ENCODE measurements around the gene HAAO. TPM values are rescaled to one million over a fixed set of nuclear protein-coding genes. Genes with fewer than 3 reads are reported as not detected.

The HAAO gene
- total and polyA plus RNA-seq, 2 of the 13 experiments (the other 11 are each of a cell fraction or from before 2014, with no cell fraction given): 36.1 to 42.7 TPM

GRCh38 chr2:42726680-42727079 is 65.7 kb downstream of the HAAO start:
- Histone ChIP-seq H3K79me2 (ENCODE audit: insufficient read depth, low read length) (no peaks in the 10 kb centered on the region), H3K4me2 (ENCODE audit: low read depth, low read length) (no peak overlapping the region), H3K9me3 (ENCODE audit: low read length) (peaks cover 7% of the 10 kb centered on the region), H3K27ac (ENCODE audit: extremely low read length, insufficient read depth, low read length) (no peak overlapping the region), H3K27me3 (ENCODE audit: control insufficient read depth in 1 of 2, insufficient read depth in 2 of 2, low read length in 2 of 2) (no peaks in the 10 kb centered on the region), H4K20me1 (ENCODE audit: insufficient read depth, low read length) (no peaks in the 10 kb centered on the region), H3K4me3 (replicated peaks in 1 of 3; ENCODE audit: insufficient read depth in 1 of 3, low read depth in 2 of 3, low read length in 3 of 3) (no peak overlapping the region), H3K36me3 (replicated peaks in 1 of 2; ENCODE audit: control insufficient read depth in 1 of 2, insufficient read depth in 2 of 2, low read length in 2 of 2) (no peaks in the 10 kb centered on the region; a peak in 1 of 5 replicates), H3K4me1 (ENCODE audit: insufficient read depth, low read length) (no peaks in the 10 kb centered on the region), H2AFZ (ENCODE audit: low read length) (no peak overlapping the region), H3K9ac (ENCODE audit: insufficient read depth, low read depth, low read length) (no peak overlapping the region)
- POLR2A ChIA-PET: no interaction called here
- FAIRE-seq: no peak
- intact Hi-C loops (cut with micrococcal nuclease; ENCODE audit: unreplicated experiment) (no loop called here), in situ Hi-C loops (cut with HindIII; ENCODE audit: extremely low pct_ligation_motif_present, low pct_unique_long_range_greater_than_20kb) (no loop called here)
- no peak for ATAC-seq
- 87% methylated on average over 2 of the region's 2 CpGs for WGBS (ENCODE audit: low lambda C conversion rate)
- no peak for DNase-seq (ENCODE audit: low spot score)
- no TSS peak for BruUV-seq (replicated peaks)
- CTCF ChIA-PET (ENCODE audit: low intra/inter-chr PET ratio, low total read pairs): no interaction called here
- TF ChIP-seq ATF2 (CRISPR knock-in tag; IDR thresholded peaks at IDR 0.05): no peak
- no peak for TF ChIP-seq ZBTB39 (CRISPR knock-in tag; IDR thresholded peaks at IDR 0.05)
- TF ChIP-seq E2F1 (CRISPR knock-in tag; IDR thresholded peaks at IDR 0.05): no peak
- no peak for TF ChIP-seq CREBL2 (CRISPR knock-in tag; IDR thresholded peaks at IDR 0.05; ENCODE audit: borderline replicate concordance)
- no peak for TF ChIP-seq ZNF235 (CRISPR knock-in tag; IDR thresholded peaks at IDR 0.05; ENCODE audit: borderline replicate concordance)
- no peak for TF ChIP-seq ZKSCAN8 (CRISPR knock-in tag; IDR thresholded peaks at IDR 0.05; ENCODE audit: borderline replicate concordance)
- TF ChIP-seq ZFP41 (CRISPR knock-in tag; IDR thresholded peaks at IDR 0.05; ENCODE audit: borderline replicate concordance): no peak
- TF ChIP-seq NONO (IDR thresholded peaks at IDR 0.05): no peak
- no peak for TF ChIP-seq NONO (CRISPR knock-in tag; conservative IDR thresholded peaks at IDR 0.05)
- no peak for TF ChIP-seq EHMT2 (IDR thresholded peaks at IDR 0.05; ENCODE audit: borderline replicate concordance, low read depth, low read length)
- TF ChIP-seq PHB2 (IDR thresholded peaks at IDR 0.05; ENCODE audit: partially characterized antibody): no peak
- no peak for TF ChIP-seq ZNF350 (CRISPR knock-in tag; IDR thresholded peaks at IDR 0.05; ENCODE audit: borderline replicate concordance, low read depth)
- TF ChIP-seq ZNF564 (CRISPR knock-in tag; IDR thresholded peaks at IDR 0.05): no peak
- TF ChIP-seq YEATS4 (CRISPR knock-in tag; IDR thresholded peaks at IDR 0.05; ENCODE audit: borderline replicate concordance): no peak
- no peak for TF ChIP-seq ZNF746 (CRISPR knock-in tag; IDR thresholded peaks at IDR 0.05)
- no peak for TF ChIP-seq MAFK (conservative IDR thresholded peaks at IDR 0.05 in 1 of 2, IDR thresholded peaks at IDR 0.05 in 1 of 2; ENCODE audit: low read length in 2 of 2)
